GM19025 (cell line): ENCODE measurements around the gene MYLIP.
"Not testable (repeated sequence)": the region's sequence is repeated elsewhere in the genome, so short reads cannot be mapped to it uniquely, and the experiment has no call there.

ENCODE experiments used
- ATAC-seq: cut with Tn5 transposase; IDR thresholded peaks from one replicate; pipeline ENCODE4 v1.9.1; 2021; ENCODE audit warnings: mild to moderate bottlenecking, low read depth, moderate library complexity; ENCODE audit not compliant: unreplicated experiment

Gene MYLIP

GRCh38 chr6:16166871-16167608, 38.2 kb downstream of the MYLIP start:
- ATAC-seq: no peak

- no peak for ATAC-seq
Observed at GRCh38 chr6:16168121-16168520, 39.2 kb downstream of the MYLIP start.

GRCh38 chr6:16168858-16169257, 40.0 kb downstream of the MYLIP start:
- no peak for ATAC-seq

- ATAC-seq: no peak
Observed at GRCh38 chr6:16171400-16171799, 42.5 kb downstream of the MYLIP start.

GRCh38 chr6:16173167-16173940, 44.5 kb downstream of the MYLIP start:
- ATAC-seq: no peak

GRCh38 chr6:16174416-16175078, 45.7 kb downstream of the MYLIP start:
- ATAC-seq: no peak

- not testable (repeated sequence) for ATAC-seq
Observed at GRCh38 chr6:16176600-16176999, 47.7 kb downstream of the MYLIP start.

GRCh38 chr6:16177881-16178280, 49.0 kb downstream of the MYLIP start:
- no peak for ATAC-seq

GRCh38 chr6:16178351-16178750, 49.5 kb downstream of the MYLIP start:
- ATAC-seq: no peak

- no peak for ATAC-seq
Observed at GRCh38 chr6:16179063-16179462, 50.2 kb downstream of the MYLIP start.

GRCh38 chr6:16179970-16180431, 51.1 kb downstream of the MYLIP start:
- no peak for ATAC-seq

- no peak for ATAC-seq
Observed at GRCh38 chr6:16180696-16181438, 52.0 kb downstream of the MYLIP start.

GRCh38 chr6:16181439-16182297, 52.8 kb downstream of the MYLIP start:
- no peak for ATAC-seq

- no peak for ATAC-seq
Observed at GRCh38 chr6:16183187-16183664, 54.3 kb downstream of the MYLIP start.

- ATAC-seq: no peak
Observed at GRCh38 chr6:16184129-16184528, 55.2 kb downstream of the MYLIP start.

GRCh38 chr6:16184551-16184950, 55.7 kb downstream of the MYLIP start:
- no peak for ATAC-seq

- ATAC-seq: no peak
Observed at GRCh38 chr6:16187176-16187575, 58.3 kb downstream of the MYLIP start.

- no peak for ATAC-seq
Observed at GRCh38 chr6:16190214-16190613, 61.3 kb downstream of the MYLIP start.

GRCh38 chr6:16196260-16196983, 67.5 kb downstream of the MYLIP start:
- no peak for ATAC-seq
